HG03342 (cell line): ENCODE measurements around the gene CD160.

ENCODE experiments used
- ATAC-seq: cut with Tn5 transposase; IDR thresholded peaks from one replicate; pipeline ENCODE4 v1.9.1; 2021; ENCODE audit warnings: mild to moderate bottlenecking, moderate library complexity; ENCODE audit not compliant: unreplicated experiment

CD160 gene

DNA sequence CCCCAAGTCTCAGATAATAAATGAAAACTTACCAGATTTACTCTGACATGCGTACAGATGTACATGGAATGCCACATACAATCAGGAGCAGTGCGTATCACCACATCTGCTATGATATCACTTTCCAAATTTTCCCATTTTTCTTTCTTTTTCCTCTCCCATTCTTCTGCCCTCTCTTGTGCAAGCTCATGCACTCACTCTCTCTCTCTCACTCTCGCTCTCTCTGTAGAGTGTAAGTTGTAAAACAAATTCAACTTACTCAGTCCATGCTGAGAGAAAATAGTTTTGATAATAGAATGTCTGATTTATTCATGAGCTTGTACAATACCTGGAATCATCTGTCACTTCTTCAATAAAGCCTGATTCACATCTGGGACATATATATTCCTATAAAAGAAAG lies 69.3 kb downstream of the CD160 start:
- no peak for ATAC-seq
